ENCODE measurements around the gene PCMT1.

GRCh38 chr6:149714442-149714841 is 35.1 kb upstream of the PCMT1 start:
- no peak for TF ChIP-seq ARNT (IDR thresholded peaks at IDR 0.05)
- TF ChIP-seq FOXJ3 (CRISPR knock-in tag; IDR thresholded peaks at IDR 0.05; ENCODE audit: borderline replicate concordance), result no peak
